Stimulated activated CD4-positive, alpha-beta T cell treated with anti-CD3 and anti-CD28 coated beads, Interleukin-4, amount 100 ng/mL, for 24 hours (primary cell): ENCODE results near the gene ALX4.
A peak's percentile ranks its signal among the peaks of the same experiment; 100 is the strongest.

Experiments used
- DNase-seq: peaks from one replicate; pipeline ENCODE4 v3.0.0-alpha.2; 2020

ALX4 gene

DNA sequence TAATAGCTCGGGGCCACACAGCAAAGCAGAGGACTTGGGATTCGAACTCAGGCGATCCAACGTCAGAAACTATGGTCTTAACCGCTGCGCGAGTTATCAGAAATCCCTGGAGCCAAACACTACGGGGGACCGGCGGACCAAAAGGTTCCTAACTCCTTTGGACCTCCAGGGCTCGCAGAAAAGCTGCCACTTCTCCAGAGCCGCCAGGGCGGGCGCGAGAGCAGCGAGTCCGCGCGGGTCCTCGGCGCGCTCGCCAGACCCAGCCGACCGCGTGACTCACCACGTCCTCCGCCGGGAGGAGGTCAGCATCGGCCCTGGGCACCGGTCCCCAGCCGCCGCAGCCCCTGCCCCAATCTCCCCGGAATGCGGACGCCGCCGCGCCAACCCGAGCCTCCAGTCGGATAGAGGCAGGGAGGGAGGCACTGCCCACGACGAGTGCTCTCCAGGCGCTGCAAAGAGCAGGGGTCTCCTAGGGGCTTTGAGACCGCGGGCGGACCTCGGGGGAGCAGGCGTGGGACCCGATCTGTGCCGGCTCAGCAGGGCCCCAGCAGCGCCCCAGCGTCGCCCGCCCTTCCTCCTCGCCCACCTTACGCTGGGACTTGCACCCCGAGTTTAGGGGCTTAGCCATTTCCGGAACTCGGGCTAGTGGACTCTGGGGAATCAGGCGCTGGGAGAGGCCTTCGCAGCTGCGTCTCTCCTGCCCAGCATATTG, 6.2 kb upstream of the ALX4 start:
- DNase-seq, result no peak

DNA sequence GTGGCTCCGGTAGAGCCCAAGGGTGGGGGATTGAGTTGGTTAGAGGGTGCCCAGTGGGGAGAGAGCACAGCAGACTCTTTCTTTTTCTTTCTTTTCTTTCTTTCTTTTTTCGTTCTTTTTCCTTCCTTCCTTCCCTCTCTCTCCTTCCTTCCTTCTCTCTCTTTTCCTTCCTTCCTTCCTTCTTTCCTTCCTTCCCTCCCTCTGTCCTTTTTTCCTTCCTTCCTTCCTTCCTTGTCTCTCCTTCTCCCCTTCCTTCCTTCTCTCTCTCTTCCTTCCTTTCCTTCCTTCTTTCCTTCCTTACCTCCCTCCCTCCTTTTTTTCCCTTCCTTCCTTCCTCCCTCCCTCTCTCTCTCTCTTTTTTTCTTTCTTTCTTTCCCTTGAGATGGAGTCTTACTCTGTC, 4.8 kb upstream of the ALX4 start:
- DNase-seq, result no peak

DNA sequence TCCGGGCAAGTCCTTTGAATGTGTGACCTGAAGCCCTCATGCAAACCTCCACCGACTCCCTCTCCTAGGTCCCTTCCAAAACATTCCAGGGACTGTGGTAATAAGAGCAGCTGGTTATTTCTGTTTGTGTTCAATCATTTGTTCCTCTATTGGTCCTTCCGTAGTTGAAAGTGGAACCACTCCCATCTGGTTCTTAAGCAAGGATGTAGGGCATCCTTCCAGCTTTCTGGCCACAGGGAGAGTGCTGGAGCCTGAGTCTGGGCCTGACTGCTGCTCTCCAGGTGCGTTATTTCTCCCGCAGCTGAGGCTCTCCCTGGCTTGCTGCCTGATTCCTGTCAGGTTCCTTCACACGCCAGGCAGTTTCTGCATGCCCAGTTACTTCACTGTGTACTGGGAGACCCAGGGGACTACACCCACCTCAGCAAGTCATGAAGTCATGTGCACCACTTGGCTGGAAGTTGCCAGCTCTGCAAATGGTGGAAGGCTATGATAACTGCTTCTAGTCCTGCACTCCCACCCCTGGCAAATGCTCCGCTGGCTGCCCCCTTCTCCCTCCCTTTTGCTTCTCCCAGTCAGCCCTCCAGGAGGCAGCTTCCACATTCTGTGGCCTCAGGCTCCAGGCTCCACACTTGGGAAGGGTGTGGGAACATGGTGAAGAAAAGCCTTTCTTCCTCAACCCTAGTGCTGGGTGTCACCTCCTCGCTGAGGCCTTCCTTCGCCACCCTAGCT, 4.0 kb upstream of the ALX4 start:
- no peak for DNase-seq

DNA sequence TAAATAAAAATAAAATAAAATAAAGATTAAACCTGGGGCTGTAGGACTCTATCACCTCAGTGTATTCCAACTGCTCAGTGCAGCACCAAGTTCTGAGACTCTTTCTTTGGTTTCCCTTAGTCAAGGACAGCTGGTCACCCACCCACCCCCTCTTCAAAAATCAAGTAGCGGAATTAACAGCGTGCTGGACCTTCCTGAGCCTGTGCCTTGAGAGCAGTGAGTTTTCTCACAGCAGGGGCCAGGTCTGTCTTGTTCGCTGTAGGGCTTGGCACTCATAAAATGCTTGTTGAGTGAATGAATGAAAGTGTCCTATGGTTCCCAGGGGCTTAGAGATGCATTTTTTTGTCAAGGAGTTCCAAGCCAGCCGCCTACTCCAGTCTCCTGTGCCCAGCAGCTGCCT, 2.9 kb upstream of the ALX4 start:
- no peak for DNase-seq

DNA sequence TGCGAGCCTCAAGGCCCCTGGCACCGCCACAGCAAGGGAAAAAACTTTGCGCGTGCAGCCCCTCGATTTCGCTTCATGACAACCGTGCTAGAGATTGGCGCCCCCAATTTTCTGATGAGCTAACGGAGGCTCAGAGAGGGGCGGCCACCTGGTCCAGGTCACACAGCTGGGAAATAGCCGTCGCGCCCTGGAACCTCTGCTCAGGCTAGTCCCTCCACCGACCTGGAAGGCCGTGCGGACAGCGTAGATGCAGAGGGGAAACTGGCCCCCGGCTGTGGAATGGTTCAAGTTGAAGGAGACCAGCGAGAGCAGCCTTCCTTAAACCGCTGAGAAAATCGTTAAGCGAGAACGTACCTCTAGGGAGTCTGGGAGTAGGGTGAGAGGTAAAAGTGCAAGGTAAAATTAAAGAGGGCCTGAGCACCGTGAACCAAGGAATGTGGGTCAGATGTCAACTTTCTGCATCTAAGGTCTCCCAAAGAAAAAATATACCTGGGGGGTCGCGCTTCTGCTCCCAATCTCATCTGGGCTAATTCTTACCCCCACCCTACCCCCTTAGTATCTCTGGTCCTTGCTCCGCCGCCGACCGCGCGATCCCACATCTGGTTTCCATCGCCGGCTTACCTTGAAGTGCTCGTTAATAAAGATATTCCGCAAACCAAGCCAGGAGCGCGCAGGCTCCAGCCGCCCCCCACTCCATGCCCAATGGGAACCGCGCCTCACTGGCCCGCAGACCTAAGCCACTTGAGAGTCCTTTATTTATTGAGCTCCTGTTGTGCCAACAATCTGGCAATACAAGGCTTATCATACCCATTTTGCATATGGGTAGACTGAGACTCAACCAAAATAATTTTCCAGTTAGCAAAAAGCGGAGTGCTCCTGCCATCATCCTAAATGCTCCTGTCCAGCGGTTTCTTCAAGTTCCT, 1.7 kb upstream of the ALX4 start:
- no peak for DNase-seq

DNA sequence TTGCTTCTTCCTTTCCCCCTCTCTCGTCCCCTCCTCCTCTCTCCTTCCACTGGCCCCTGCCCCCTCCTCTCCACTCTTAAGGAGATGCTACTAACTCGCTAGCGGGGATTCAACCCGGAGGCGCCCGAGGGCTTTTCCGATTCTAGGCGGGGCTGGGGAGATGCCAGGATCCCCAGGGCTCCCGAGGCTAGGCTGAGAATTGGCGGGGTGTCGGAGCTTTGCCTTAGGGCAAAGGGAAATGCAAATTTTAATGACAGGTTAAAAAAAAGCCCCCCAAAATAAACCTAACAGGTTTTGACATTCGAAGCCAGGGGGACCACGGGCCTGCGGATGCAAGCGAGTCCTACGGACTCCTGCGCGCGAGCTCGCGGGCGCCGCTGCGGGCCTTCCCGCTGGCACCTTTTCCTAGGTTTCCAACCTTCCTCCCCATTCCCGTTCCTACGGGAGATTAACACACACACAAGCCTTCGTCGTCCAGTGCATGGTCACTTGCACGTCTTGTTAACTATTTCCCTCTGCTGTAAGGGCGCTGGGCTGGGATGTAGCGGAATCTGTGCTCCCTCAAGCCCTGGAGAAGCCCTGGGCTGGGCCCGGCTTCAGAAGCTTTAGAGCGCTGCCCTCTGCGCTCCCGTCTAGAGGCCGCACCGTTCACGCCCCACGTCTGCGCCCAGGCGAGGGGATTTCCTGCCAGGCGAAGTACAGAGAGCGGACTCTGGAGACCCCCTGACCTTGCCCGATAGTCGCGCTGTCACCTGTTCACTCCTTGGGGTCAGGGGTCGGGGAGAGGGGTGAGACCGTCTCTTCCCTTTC, 729 bp upstream of the ALX4 start:
- DNase-seq, result no peak

DNA sequence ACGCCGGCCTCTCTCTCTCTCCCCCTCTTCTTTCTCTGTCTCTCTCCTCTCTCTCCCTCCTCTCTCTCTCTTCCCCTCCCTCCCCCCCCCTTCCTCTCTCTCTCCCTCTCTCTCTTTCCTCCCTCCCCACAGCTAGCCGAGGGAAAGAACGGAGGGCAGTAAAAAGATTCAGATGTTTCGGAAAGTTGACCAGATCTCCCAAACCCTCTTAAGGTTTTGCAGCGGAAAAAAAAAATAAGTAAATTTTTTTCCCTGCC, 195 bp upstream of the ALX4 start:
- DNase-seq, result no peak

DNA sequence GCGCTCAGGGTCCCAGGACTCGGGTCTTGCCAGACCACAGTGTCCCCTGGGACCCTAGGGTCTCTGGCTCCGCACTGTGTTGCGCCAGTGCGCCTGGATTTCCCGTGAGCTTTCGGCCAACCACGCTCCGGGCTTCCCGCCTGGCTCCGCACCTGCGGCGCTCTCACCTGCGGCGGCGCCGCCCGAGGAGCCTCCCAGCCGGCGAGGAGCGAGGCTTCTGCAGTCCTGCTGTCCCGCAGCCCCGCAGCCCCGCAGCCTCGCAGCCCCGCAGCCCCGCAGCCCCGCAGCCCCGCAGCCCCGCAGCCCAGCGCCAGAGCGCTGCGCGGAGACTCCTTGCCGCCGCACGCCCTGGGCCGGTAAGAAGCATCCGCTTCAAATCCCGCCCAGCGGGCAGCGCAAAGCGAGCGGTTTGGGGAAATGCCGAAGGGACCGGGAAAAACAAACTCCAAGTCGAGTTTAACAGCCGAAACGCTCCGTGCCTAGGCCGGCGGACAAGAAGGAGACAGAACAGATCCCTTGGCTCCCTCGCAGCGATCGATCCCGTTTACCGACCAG, 939 bp downstream of the ALX4 start:
- no peak for DNase-seq

DNA sequence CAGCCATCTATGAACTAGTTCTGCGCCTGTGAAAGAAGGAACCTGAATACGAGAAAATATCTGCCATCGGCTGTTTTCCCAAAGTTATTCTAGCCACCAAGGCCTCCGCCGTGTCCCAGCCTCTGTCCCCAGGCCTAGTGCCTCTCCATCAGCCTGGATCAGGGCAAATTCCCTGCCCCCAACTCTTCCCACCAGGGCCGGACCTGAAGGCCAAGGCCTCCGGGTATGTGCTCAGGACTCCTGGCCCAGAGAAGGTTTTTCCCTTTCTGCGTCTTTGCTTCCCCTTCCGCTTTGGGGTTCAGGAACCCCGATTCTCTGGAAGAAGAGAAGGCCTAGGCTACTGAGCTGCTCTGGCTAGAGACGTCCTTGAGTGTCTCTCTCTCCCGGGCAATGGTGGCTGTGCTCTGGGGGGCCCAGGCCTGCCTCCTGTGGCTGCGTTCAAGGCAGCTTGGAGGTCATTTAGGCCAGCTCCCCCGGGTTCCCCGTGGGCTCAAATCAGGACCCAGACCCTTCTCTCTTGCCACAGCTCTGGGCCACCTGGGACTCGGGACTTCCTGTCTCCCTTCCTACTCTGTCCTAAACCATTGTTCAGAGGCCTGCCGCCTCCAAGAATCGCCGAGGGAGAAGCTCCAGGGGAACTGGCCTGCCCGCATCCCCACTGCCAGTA, 1.6 kb downstream of the ALX4 start:
- no peak for DNase-seq

DNA sequence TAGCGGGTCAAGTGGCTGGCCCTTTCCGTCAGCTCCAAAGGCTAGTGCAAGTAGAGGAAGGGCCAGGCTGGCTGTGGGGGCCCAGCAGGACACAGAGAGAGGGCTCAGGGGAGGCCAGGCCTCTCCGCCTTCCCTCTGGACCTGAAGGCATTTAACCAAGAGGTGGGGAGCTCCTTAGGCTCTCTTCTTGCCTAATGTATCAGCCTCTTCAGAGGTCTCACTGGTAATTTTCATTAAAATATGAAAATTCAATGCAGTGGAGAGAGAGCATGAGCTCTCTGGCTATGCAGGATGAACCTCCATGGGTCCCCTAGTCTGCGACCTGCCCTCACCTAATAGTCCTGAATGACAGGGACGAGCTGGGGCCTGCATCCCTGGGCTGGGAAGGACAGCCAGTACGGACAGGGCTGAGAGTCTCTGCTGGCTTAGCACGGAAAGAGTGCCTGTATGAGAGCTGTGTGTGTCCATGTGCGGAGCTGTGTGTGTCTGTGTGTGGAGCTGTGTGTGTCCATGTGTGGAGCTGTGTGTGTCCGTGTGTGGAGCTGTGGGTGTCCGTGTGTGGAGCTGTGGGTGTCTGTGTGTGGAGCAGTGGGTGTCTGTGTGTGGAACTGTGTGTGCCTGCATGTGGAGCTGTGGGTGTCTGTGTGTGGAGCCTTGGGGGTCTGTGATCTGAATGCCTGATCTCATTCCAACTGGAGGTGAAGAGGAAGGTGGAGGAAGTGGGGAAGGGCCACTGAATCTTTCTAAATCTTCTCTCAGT, 2.4 kb downstream of the ALX4 start:
- DNase-seq, result no peak

DNA sequence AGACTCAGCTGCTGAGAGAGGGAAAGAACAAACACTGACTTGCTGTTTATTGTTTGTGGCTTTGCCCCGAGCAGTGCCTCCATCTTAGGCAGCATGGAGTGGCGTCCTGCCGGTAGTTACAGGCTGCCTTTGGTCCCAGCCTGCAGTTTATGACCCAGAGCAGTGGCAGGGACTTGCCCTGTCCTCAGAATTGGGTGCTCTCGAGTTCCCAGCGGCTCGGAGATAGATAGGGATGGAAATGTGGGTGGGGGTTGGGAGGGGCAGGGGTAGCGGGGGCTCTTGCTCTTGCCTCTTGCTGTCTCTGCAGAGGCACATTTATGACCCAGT, 3.1 kb downstream of the ALX4 start:
- no peak for DNase-seq

DNA sequence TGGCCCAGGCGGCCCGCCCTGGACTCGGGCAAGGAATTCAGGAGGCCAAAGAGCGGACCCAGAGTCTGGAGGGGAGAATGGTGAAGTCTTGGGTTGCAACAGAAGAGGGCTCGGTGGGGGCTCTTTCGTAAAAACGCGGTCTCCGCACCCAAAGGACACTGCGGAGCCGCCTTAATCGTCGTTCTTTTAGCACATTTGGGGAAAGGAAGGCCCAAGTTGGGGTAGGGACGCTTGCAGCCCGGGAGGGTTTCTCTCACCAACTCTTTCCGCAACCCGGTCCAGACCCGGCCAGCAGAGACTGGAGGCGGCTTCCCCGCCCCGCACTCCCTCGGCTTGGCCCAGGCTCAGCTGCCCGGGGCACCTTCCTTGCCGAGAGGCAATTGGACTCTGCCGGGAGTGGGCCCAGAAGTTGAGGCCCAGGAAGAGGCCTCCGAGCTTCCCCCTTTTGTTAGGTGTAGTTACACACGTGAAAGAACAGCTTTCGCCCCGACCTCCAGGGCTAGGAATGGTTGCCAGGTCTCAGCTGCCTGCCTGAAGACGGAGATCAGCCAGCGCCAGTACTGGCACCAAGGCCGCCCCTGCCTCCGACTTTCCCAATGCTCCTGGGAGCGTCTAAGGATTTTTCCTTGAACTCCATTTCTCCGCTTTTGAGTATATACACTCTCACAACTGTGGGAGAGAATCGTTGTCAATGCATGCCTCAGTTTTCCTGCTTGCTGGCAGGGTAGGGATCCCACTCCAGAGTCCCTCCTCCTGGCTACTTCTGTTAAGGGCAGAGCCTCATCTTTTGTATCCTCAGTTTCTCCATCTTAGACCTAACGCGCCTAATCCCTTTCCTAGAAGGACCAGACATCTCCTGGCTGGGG, 3.7 kb downstream of the ALX4 start:
- no peak for DNase-seq

DNA sequence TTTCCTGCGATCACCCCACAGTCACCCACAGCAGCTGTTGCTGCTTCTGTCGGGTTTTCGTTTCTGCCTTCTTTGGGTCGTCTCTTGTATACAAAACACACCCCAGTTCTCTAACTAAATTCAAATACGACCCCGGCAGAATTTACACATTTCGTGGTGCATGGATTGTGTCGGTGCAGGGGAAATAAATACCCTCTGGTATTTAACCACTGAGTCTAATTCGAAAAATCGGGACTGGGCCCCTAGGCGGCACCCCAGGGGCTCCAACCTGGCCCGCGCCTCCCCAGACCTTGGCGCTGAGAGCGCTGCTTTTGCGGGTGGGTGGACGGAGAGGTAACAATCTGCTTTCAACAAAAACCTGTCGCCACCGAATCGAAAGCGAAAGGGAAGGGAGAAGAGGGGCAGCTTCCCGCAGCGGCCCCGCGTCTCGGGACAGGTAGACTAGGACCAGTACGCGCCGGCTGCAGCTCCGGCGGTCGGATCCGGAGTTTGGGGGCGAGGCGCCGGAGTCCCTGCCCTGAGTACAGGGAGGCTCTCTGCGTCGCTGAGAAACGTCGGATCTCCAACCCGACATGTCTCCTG, 4.4 kb downstream of the ALX4 start:
- peak; percentile 14 for DNase-seq

DNA sequence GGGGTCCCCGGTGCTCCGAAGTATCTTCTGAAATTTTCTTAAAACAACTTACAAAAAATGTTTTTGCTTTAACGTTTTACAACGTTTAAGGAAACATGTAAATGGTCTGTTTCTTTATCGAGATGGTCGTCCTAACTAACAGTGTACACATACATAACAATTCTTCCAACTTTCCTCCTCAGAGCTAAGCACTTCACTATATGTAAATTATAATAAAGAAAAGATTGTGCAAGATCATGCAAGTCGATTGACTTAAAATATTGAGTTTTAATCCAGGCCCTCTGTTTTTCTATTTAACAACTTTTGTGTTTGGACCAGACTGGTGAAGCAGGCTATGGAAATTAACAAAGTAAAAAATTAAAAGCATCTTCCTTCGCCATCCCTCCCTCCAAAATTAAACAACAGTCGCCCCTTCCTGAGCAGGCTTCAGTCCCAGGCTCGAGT, 4.9 kb downstream of the ALX4 start:
- DNase-seq, result no peak

DNA sequence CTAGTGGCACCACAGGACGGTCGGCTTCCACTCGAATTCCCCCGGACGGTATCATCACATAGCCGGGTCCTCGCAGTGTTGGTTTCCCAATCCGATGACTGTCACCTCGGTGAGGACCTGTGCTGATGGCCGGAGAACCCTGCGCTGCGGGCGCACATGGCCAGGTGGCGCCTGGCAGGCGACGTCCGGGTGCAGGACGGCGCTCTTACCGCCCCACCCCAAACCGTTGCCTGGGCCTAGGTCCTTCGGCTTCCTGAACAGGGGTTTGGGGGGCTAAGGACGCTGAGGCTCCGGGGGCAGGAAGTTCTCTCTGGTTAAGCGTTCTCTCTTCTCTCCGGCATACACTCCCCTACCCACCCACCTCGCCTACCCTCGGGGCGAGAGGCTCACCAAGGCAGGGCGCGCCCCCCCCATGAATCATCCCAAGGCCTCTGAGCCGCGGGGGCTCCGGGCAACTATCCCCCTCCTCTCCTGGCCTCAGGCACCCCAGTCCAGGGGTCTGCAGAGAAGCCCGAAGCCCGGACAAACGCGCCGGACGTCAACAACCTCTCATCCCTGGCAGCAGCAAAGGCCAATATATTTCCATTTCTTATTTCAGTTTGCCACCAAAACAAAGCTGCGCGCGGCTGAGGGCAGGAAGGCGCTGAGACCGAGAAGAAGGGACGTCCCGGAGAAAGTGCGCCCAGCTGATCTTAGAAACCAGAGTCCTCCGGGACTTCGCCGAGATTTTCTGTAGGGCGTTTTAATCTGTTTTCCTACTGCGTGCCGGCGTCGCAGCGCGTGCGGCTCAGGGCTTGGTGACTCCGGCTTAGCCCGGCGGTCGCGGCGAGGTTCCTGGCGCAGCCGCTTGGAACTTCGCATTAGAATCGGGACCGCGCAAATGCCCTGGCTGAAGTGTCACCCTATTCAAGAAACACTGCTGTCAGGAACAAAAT, 5.6 kb downstream of the ALX4 start:
- no peak for DNase-seq

DNA sequence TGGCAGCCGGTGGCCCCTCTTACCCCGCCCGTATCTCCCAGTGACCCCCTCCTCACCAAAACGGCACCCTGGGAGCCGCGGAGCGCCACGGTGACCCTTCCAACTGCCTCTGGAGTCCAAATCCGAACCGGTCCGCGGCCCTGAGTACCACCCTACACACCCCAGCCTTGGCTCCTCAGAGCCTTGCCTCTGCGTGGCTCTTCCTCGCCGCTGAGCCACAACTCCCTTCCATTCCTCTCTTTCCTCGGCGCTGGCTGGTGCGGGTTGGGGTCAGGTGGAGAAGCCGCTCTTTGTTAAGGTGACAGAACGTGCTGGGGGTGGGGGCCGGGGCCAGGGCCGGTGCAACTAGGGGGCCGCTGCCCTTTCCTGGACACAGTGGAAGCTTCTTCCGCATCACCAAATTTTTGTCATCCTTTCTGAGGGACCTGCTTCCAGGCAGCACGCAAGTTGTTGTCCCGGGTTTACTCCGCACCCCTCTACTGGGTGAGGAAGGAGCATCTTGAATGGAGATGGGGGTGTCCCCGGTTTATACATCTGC, 6.5 kb downstream of the ALX4 start:
- no peak for DNase-seq

DNA sequence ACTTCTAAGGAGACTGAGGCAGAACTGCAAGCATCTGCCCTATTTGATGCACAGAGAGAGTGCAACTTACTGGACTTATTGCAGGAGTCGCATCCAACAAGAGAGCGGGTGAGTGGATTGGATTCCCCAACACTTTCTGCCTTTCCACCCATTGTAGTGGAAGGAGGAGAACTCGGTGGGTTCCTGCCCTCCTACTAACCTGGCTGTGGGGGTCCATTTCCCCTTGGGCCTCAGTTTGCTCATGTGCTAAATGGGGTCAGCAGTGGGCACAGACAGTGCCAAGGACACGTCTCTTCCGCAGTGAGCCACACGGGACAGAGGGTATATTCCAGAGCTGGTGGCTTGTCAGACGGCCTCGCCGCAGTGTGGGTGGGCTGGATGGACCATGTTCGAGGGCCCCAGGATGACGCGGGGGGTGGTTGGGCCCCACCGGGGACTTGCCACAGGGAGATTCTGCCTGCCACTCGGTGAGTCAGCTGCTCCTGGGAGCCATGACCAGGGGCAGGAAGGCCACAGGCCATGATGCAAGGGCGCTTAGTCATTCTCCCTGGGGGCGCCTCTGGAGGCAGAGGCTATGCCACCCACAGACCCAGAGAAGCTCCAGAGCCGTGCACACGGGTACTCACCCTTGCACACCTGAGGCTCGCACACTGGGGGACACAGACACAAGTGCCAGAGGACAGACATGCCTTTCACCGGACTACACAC, 8.2 kb downstream of the ALX4 start:
- no peak for DNase-seq
